BE2C (cell line): ENCODE measurements around the gene PTPRM.

ENCODE experiments used
- DNase-seq: peaks from one replicate; pipeline ENCODE4 v3.0.0-alpha.2; 2020
- H3K27me3 ChIP-seq: fragments of 250-450 bp; sonication (Bioruptor Pico); 2 replicates; pipeline ENCODE4 v1.5.1; 2020; ENCODE audit warnings: mild to moderate bottlenecking
- H3K36me3 ChIP-seq: fragments of 250-450 bp; sonication (Bioruptor Pico); 2 replicates; pipeline ENCODE4 v1.5.1; 2020; ENCODE audit warnings: mild to moderate bottlenecking
- H3K4me1 ChIP-seq: fragments of 250-450 bp; sonication (Bioruptor Pico); 2 replicates; pipeline ENCODE4 v1.5.1; 2020
- H3K4me3 ChIP-seq: 2 replicates; pipeline ENCODE4 v1.5.1; 2011; ENCODE audit warnings: low read depth, low read length
- H3K9me3 ChIP-seq: fragments of 250-450 bp; sonication (Bioruptor Pico); 2 replicates; pipeline ENCODE4 v1.5.1; 2020
- TF ChIP-seq, protein P1 (sequence below): IDR thresholded peaks from 2 replicates; pipeline ENCODE4 v1.5.1; 2012; ENCODE audit warnings: mild to moderate bottlenecking, low read depth, low read length

Gene PTPRM

DNA sequence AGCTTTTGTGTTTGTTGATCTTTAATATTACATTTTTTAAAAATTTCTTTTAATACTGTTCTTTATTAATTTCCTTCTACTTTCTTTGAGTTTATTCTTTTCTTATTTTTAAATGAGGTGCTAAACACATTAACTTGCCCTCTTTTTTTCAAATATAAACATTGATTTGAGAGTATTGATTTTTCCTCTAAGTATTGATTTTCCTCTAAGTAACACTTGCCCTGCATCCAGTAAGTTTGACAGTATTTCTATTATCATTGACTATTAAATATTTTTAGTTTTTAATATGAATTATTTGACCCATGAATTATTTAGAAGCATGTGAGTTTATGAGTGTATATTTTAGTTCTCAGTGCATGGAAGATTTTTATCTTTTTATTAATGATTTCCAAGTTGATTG, 705.1 kb downstream of the PTPRM start:
- Histone ChIP-seq H3K4me1 (no peaks in the 10 kb centered on the region), H3K4me3 (no peak overlapping the region), H3K36me3 (no peaks in the 10 kb centered on the region), H3K9me3 (no peaks in the 10 kb centered on the region), H3K27me3 (no peaks in the 10 kb centered on the region)
- TF ChIP-seq, protein P1, sequence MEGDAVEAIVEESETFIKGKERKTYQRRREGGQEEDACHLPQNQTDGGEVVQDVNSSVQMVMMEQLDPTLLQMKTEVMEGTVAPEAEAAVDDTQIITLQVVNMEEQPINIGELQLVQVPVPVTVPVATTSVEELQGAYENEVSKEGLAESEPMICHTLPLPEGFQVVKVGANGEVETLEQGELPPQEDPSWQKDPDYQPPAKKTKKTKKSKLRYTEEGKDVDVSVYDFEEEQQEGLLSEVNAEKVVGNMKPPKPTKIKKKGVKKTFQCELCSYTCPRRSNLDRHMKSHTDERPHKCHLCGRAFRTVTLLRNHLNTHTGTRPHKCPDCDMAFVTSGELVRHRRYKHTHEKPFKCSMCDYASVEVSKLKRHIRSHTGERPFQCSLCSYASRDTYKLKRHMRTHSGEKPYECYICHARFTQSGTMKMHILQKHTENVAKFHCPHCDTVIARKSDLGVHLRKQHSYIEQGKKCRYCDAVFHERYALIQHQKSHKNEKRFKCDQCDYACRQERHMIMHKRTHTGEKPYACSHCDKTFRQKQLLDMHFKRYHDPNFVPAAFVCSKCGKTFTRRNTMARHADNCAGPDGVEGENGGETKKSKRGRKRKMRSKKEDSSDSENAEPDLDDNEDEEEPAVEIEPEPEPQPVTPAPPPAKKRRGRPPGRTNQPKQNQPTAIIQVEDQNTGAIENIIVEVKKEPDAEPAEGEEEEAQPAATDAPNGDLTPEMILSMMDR: no peak
- no peak for DNase-seq

DNA sequence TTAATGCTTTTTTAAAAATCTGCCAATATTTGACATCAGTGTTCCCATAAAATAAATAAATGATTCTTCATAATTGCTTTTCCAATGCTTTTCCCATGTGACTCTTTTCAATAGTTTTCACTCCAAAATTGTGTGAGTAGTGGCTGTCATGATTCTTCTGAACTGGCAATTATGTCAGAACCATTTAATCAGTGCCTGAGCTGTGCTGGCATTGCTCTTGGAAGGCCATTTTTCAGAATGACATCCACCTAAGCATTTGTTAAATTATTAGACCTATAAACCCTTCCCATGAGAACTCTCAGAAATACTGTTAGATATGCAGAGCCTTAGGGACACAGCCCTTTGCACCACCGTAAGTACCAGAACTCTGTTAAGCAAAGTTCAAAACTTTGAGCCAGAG, 707.3 kb downstream of the PTPRM start:
- DNase-seq: no peak
- TF ChIP-seq, protein P1: no peak
- no peaks in the 10 kb centered on the region for H3K4me1 ChIP-seq

DNA sequence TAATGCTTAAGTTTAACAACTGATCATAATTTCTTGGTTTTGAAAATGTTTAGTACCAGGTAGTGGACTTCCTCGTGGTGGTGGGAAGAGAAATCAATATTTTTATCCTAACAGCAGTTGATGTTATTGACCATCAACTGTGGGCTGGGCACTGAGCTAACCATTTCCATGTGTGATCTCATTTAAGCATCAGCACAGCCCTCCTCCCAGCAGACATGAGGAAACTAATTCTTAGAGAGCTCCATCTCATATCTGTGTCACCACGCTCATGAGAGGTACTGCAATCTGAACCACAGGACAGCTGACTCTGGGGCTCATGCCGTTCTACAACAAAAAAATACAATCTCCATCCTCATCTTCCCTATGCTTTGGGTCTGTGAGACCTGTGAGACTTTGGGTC, 709.3 kb downstream of the PTPRM start:
- Histone ChIP-seq H3K4me1 (no peaks in the 10 kb centered on the region), H3K4me3 (no peak overlapping the region), H3K9me3 (no peaks in the 10 kb centered on the region), H3K36me3 (no peaks in the 10 kb centered on the region), H3K27me3 (no peaks in the 10 kb centered on the region)
- TF ChIP-seq, protein P1: no peak
- DNase-seq: no peak

More for the DNA sequence above, 707.3 kb downstream of the PTPRM start:
- H3K4me3 ChIP-seq: no peak overlapping the region
- no peaks in the 10 kb centered on the region for H3K9me3 ChIP-seq
- no peaks in the 10 kb centered on the region for H3K36me3 ChIP-seq
- H3K27me3 ChIP-seq: no peaks in the 10 kb centered on the region

DNA sequence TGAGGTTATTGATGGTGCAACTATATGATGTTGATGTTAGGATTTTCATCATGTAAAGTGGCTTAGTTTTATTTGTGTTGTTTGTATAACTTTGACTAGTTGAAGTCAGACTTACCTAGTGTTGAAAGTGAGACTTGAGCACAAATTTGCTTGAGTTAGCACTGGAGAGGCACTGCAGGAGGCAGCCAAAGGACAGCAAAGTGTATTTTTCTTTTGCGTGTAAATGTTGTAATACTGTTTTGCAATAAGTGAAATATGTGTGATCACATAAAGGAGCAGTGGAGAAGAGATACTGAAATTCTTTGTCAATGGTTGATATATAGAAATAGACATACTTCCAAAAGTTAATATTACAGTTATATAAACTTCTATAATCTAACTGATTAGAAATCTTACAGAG, 710.2 kb downstream of the PTPRM start:
- no peak for DNase-seq
- no peaks in the 10 kb centered on the region for H3K4me1 ChIP-seq
- H3K9me3 ChIP-seq: no peaks in the 10 kb centered on the region
- no peaks in the 10 kb centered on the region for H3K27me3 ChIP-seq
- H3K36me3 ChIP-seq: no peaks in the 10 kb centered on the region
- TF ChIP-seq, protein P1: no peak
- H3K4me3 ChIP-seq: no peak overlapping the region

DNA sequence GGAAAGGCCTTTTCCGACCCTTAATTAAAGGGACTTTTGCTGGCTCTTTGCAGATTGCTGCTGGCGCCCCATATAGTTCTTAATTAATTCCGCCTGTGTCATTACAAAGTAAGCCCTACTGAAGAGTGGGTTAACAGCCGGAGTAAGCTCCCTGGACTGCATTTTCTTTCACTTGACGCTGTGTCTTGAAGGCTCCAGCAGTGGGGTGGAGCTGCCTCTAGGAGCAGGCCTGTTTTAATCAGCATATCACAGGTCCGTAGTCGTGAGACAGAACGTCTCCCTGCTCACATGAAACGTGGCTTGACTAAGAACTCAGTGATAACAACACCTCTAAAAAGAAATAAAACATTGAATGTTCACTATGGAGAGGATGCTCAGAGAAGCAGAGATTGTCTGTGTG, 712.2 kb downstream of the PTPRM start:
- Histone ChIP-seq H3K4me3 (no peak overlapping the region), H3K36me3 (no peaks in the 10 kb centered on the region), H3K9me3 (no peaks in the 10 kb centered on the region), H3K27me3 (no peaks in the 10 kb centered on the region), H3K4me1 (no peaks in the 10 kb centered on the region)
- TF ChIP-seq, protein P1: no peak
- no peak for DNase-seq

DNA sequence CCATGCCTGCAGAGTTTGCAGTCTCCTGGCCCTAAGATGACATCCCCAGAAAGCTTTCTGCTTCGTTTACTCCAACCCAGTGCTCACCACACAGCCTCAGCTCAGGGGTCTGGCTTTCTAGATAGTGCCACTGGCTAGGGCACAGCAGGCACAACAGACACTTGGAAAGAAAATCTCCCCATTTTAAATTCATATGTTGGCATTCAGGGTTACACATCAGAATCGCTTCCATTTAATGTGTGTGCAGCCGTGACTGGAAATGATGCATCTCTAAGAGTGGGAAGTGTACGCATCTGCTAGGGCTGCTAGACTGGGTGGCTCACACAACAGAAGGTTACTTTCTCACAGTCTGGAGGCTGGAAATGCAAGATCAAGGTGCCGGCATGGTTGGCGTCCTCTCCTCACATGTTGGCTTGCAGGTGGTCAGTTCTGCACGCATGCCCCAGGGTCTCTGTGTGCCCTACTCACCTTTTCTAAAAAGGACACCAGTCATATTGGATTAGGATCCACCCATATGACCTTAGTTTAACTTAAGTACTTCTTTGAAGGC, 712.7 kb downstream of the PTPRM start:
- H3K9me3 ChIP-seq: no peaks in the 10 kb centered on the region

More for the DNA sequence above, 712.7 kb downstream of the PTPRM start:
- no peak for DNase-seq
- Histone ChIP-seq H3K4me3 (no peak overlapping the region), H3K27me3 (no peaks in the 10 kb centered on the region), H3K4me1 (no peaks in the 10 kb centered on the region), H3K36me3 (no peaks in the 10 kb centered on the region)
- TF ChIP-seq, protein P1: no peak
